GM18870 (cell line): ENCODE results near the gene TAPT1.
"Not testable (repeated sequence)": the region's sequence is repeated elsewhere in the genome, so short reads cannot be mapped to it uniquely, and the experiment has no call there.

Source experiments
- ATAC-seq: cut with Tn5 transposase; IDR thresholded peaks from one replicate; pipeline ENCODE4 v1.9.1; 2021; ENCODE audit warnings: moderate library complexity; ENCODE audit not compliant: unreplicated experiment

The TAPT1 gene

DNA sequence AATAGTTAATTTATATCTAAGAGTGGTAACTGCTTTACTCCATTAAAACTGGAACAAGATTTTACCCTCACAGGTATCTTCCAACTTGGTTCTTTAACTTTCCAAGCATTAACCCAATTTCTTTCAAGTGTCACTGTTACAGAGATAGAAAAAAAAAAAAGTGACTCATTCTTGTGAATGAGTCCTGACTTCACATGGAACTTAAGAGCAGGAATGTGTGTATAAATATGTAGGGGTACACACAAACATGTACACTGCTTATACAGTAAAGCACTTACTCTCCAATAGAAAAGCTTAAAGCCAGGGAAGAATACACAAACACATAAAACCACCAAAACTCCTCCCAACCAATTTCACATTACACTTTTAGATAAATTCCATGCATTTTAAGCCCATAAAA lies 38.8 kb downstream of the TAPT1 start:
- ATAC-seq = no peak

GRCh38 chr4:16186986-16187385 lies 39.3 kb downstream of the TAPT1 start:
- no peak for ATAC-seq

GRCh38 chr4:16183604-16184003 lies 42.7 kb downstream of the TAPT1 start:
- no peak for ATAC-seq

DNA sequence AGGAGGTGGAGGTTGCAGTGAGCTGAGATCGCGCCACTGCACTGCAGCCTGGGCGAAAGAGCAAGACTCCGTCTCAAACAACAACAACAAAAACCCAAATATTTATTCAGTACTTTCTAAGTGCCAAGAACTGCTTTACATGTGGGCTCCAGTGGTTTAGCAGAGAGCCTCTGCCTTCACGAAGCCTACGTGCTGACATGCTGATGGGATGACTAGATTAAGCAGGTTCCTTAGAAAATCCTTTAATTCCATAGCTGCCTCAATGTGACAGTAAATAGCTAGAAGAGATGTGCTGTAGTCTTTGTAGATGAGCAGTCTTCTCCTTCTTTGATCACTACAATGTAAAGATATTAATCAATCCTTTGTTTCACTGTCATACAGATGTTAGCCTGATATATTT lies 49.6 kb downstream of the TAPT1 start:
- ATAC-seq = no peak

DNA sequence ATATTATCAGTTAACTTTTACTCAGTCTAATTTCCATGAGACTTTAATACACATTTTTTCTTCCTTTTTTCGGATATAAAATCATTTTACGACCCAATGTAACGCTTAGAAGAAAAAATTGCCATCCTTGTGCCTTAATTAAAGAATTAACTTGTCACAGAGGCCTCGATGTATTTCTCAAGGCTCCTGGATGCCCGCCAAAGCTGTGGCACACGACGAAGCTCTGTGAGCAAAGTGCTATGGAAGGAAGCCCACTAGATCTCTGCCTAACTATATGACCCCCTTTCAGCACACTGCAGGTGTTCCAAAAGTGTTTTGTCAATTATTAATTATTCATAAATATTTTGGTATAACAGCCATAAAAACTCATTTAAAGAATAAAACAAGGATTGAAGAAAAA lies 54.4 kb downstream of the TAPT1 start:
- ATAC-seq = no peak

GRCh38 chr4:16169490-16169889 lies 56.8 kb downstream of the TAPT1 start:
- no peak for ATAC-seq

- no peak for ATAC-seq
Observed at GRCh38 chr4:16168710-16169388, 57.4 kb downstream of the TAPT1 start.

- ATAC-seq = no peak
Observed at GRCh38 chr4:16168144-16168543, 58.1 kb downstream of the TAPT1 start.

- ATAC-seq = no peak
Observed at GRCh38 chr4:16165931-16166330, 60.3 kb downstream of the TAPT1 start.

- ATAC-seq = no peak
Observed at GRCh38 chr4:16162891-16163290, 63.4 kb downstream of the TAPT1 start.

DNA sequence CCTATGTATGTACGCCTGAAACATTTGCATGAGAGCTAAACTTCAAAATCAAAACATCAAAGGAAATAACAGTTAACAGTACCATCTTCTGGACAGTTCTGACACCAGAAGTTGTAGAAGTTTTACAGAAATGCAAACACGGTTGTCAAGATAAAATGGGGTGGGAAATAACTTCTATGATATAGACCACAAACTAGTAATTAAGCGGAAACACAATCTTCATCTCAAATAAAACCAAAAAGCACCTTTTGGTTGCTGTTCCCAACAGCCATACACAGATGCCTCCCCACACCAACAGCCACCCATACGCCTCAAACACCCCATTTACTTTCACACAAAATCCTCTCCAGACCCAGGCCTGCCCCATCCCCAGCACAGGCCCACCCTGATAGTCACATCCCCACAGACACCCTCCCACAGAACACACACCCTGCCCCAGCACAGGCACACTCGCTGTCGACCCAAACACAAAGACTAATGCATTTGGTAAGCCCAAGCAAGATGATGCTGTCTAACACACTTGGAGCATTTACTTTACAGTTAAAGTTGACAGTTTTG lies 64.3 kb downstream of the TAPT1 start:
- ATAC-seq = no peak

GRCh38 chr4:16160457-16160856 lies 65.8 kb downstream of the TAPT1 start:
- ATAC-seq = no peak

GRCh38 chr4:16159286-16159685 lies 67.0 kb downstream of the TAPT1 start:
- ATAC-seq = no peak

GRCh38 chr4:16158504-16158852 lies 67.8 kb downstream of the TAPT1 start:
- ATAC-seq = no peak

DNA sequence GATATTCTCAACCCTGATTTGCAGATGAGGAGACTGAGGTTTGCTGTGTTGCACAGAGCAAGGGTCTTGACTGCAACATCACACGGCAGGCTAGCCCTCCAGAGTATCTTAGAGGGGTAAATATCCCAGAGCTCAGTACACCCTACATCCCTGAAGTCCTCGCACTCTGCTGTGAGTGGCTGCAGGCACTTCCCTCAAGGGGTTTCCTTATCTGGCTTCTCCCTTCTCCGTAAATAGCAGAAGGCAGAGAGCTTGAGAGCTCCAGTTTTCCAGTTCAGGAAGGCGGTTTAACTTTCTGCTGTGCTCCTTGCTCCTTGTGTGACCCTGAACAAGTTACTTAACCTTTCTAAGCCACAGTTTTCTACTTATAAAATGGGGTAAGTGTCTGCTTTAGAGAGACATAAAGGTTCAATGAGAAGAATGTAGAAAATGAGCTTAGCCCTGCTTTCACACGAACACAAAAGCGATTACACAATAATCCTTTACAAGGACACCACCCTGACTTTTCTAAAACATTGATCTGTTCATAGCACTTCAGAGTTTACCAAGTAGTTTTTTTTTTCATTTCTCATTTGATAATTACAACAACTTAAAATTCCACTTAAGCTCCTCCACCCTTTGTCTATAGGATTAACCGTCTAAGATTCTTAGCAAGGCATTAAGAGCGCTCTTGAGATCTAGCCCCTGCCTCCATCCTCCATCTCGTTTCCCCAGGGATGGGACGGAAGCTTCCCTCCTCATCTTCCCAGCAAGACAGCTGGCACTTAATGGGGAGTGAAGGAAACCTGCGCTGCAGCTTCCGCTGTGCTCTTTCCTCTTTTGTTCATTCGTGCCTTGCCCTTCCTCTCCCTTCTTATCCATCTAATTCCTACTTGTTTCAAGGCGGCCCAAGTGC lies 68.4 kb downstream of the TAPT1 start:
- no peak for ATAC-seq

DNA sequence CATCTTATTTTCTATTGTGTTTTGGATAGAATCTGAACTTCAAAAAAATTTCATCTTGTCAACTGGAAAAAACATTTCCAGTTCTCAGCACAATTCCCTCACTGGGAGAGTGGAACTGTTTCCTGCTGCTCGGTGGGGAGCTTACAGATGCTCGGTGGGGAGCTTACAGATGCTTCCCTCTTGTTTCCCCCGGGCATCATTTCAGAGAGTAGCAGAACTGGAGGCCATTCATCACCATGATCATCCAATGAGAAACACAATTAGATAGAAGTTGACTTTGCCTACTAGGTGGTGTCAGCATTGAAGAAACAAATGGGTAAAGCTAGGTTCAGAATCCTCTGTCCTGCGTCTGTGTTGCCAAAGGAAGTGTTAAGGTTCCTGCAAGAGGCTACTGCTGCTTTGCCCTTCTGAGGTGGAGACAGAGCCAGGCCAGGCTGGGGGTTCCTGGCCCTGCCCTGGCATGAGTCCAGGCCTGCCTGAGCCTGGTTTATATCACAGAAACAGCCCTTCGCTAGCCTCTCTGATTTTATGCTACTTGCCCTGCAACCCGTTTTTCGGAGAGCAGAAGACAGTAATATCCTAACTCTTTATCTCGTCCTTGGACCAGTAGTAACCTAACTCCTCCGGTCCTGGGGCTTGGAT lies 70.6 kb downstream of the TAPT1 start:
- no peak for ATAC-seq

GRCh38 chr4:16154451-16154850 lies 71.8 kb downstream of the TAPT1 start:
- no peak for ATAC-seq

- ATAC-seq = no peak
Observed at GRCh38 chr4:16150716-16151115, 75.6 kb downstream of the TAPT1 start.

- ATAC-seq = not testable (repeated sequence)
Observed at GRCh38 chr4:16144913-16145312, 81.4 kb downstream of the TAPT1 start.

DNA sequence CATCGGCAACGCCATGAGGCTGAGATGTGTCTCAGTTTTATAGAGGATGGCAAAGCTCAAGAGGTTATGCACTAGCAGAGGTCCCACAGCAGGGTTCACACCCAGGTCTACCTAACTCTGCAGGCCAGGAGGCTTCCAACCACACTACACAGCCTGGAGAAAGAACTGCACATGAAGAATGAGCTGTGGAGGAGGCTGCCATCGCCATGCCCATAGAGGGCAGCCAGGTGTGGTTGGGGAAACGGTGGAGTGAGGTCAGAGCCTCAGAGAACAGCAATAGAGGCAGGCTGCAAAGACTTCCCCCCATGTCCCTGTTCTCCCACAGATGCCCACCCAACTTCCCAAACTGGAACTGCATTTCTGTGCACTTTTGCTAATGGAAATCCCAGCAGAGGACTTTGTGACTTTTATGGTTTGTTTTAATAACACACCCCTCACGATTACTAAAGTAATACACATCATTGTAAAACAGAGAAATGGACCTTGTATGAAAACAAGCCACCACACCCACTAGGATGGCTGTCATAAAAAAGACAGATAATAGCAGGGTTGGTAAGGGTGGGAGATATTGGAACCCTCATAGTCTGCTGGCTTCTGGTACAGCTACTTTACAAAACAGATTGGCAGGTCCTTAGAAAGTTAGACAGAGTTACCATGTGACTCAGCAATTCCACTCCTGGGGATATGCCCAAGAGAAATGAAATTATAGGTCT lies 83.5 kb downstream of the TAPT1 start:
- ATAC-seq = no peak

- no peak for ATAC-seq
Observed at GRCh38 chr4:16140879-16141249, 85.4 kb downstream of the TAPT1 start.
